Esophagus muscularis mucosa (tissue), 2 donors: ENCODE results near the gene EVC.

Experiments used
- POLR2A ChIP-seq: fragments of 450-650 bp; IDR thresholded peaks from one replicate; pipeline ENCODE4 v1.6.1; 2017; ENCODE audit warnings: antibody characterized with exemption, moderate library complexity, mild to moderate bottlenecking, low read depth
- POLR2AphosphoS5 ChIP-seq, 2 donors: sonication (generic); formaldehyde crosslinking; IDR thresholded peaks; one replicate each; pipeline ENCODE4 v1.6.1; 2017; ENCODE audit warnings: antibody characterized with exemption in 2 of 2

- TF ChIP-seq POLR2A (no peak), POLR2AphosphoS5 (IDR thresholded peaks at IDR 0.05) (no peak)
Measured at GRCh38 chr4:5785806-5786680, 75.0 kb downstream of the EVC start.
